Liver (tissue), 3 donors: Measurements from ENCODE around the gene BTBD9.

Experiments
- CTCF ChIP-seq: fragments of 150-350 bp; IDR thresholded peaks from 2 replicates; pipeline ENCODE4 v1.5.1; 2017; ENCODE audit warnings: improper control_type of control experiment, low read depth, low read length; ENCODE audit not compliant: missing input control
- MAX ChIP-seq: IDR thresholded peaks from 2 replicates; pipeline ENCODE4 v1.6.1; 2016; ENCODE audit warnings: antibody characterized with exemption
- REST ChIP-seq: IDR thresholded peaks from 2 replicates; pipeline ENCODE4 v1.6.1; 2016; ENCODE audit warnings: antibody characterized with exemption, mild to moderate bottlenecking
- RXRA ChIP-seq, 2 donors: IDR thresholded peaks; 2 replicates each; pipeline ENCODE4 v1.6.1; 2017 to 2018; ENCODE audit warnings: antibody characterized with exemption in 2 of 2, mild to moderate bottlenecking in 1 of 2
- ZBTB33 ChIP-seq: IDR thresholded peaks from 2 replicates; pipeline ENCODE4 v1.6.1; 2016; ENCODE audit warnings: antibody characterized with exemption
- donor health status: healthy.
- donor health status: healthy.

GRCh38 chr6:38512211-38512610 lies 127.5 kb downstream of the BTBD9 start:
- TF ChIP-seq CTCF (no peak), RXRA (IDR thresholded peaks at IDR 0.05) (no peak), ZBTB33 (no peak), REST (no peak), MAX (no peak)
